Activated T-helper 9 cell treated with anti-CD3 and anti-CD28 coated beads, Interleukin-2, amount 50 U/mL, for 16 hours (primary cell): ENCODE data around the gene TAB2.
"Not testable (repeated sequence)": the region's sequence is repeated elsewhere in the genome, so short reads cannot be mapped to it uniquely, and the experiment has no call there.

Experiments used
- DNase-seq: peaks from one replicate; pipeline ENCODE4 v3.0.0-alpha.2; 2020; ENCODE audit warnings: low read depth

Gene TAB2

DNA sequence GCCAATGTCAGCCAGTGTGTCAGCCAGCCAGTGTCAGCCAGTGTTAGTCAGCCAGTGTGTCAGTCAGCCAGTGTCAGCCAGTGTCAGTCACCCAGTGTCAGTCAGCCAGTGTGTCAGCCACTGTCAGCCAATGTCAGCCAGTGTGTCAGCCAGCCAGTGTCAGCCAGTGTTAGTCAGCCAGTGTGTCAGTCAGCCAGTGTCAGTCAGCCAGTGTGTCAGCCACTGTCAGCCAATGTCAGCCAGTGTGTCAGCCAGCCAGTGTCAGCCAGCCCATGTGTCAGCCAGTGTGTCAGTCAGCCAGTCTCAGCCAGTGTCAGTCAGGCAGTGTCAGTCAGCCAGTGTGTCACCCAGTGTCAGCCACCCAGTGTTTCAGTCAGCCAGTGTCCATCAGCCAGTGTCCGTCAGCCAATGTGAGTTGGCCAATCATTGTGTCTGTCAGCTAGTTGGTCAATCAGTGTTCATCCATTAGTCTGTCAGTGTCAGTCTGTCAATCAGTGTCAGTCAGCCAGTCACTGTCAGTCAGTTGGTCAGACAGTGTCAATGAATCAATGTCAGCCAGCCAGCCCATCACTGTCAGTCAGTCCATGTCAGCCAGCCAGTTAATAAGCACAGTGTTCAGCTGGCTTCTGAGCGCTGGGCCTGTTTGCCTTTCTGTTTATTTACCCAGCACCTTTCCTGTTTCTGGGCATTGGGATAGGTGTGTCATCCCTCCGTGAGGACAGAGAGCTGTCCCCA is 127.0 kb downstream of the TAB2 start:
- not testable (repeated sequence) for DNase-seq

DNA sequence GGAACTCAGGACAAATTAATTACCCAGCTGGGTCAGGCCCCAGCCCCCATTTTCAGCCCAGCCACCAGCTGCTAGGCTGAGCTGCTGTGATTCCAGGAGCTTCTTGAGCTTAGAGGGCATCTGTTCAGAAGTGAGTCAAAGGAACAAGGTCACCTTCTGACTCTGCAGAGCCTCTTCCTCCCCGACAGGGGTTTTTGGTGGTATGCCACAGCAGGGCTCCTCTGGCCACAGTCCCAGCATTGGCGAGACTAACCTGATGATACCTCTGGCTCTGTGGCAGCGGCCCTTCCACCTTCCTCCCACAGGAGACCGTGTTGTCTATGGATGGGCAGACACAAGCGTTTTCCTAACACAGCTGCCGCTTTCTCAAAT is 127.6 kb downstream of the TAB2 start:
- DNase-seq = no peak

DNA sequence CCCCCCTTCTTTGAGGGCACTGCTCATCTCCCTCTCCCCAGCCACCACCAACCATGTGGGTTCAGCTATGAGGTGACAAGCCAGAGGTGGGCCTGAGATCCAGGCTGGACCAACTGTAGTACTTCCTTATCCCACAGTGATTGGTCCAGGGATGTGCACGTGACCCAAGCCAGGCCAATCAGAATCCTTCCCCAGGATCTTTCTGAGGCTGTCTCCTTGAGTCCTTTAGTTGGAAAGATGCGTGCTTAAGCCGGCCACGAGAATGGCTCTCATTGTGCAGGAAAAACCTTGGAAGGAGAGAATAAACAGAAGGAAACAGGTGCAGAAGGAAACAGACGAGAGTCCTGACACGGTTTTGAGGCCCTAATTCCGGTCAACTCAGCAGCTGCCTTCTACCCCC is 128.1 kb downstream of the TAB2 start:
- DNase-seq = no peak

DNA sequence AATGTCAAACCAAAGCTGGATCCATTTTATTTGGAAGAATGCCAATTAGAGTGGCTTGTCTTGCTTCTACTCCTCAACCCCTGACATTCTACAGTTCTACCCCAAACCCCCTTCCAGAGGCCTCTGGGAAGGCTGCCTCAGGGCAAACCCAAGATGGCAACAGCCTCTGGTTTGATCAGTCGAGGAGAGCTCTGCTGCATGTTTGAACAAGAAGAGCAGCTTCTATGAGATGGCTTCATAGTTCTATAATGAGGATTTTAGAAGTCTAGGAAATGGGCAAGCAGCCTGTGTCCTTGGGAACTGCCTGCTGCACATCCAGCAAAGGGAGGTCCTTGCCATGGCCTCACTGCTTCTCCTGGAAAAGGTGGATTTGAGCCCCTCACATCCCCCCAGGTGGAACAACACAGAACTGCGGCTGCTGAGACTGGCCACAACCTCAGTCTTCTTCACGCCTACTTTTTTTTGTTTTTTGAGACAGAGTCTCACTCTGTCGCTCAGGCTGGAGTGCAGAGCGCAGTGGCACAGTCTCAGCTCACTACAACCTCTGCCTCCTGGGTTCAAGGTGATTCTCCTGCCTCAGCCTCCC is 129.4 kb downstream of the TAB2 start:
- no peak for DNase-seq

DNA sequence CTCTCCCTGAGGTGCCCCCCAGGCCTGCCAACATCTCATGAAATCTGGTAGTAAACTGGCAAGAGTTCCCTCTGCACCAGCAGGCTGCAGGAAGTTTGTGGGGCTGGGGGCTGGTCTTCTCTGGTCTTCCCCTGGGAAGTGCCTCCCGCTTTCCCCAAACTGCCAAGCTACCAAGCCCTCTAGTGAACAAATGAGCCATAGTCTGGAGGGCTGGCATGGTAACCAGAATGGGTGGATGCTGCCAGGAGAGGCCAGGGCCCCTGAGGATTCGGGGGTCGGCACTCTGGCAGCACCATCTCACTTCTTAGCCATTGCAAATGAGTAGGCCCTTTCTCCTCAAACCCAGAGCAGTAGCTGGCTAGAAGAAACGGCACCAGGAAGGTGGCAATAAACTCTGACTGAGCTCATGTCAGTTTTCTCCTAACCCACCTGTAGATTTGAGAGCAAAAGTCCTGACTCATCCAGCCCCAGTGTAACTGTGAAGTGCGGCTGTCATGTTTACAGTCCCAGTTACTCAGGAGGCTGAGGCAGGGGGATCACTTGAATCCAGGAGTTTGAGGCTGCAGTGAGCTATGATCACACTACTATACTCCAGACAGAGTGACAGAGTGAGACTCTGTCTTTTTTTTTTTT is 131.4 kb downstream of the TAB2 start:
- no peak for DNase-seq

DNA sequence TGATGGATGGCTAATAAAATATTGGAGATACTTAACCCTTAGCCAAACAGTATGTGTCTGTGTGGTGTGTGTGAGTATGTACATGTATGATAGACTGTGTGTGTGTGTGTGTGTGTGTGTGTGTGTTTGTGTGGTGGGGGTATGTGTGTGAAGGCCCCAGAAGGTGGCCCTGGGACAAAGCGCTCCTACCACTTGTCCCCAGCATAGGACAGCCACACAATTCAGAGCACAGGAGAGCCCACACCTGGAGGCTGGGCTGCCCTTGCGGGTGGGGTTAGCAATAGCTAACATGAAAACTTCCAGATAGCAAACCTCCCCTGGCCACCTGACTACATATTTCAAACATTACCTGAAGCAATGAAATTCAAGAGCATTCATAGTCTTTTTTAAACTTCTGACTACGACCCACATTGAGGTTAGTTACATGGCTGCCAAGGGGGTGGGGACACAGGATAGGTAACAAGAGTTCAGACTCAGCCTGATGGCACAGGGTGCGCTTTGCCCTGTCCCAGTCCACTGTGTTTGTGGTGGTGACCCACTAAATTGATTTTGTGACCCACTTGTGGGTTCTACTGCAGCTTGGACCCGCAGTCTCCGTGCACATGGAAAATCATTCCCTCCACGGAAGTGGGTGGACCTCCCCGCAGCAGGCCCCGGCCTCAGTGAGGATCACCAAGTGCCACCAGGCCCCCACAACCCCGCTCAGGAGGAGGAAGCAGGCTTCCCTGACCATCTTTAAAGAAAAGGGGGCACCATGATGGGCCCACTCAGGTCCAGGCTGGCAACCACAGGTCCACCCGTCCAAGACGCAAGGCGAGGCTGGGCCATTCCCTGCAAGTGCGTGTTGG is 132.5 kb downstream of the TAB2 start:
- DNase-seq = no peak

DNA sequence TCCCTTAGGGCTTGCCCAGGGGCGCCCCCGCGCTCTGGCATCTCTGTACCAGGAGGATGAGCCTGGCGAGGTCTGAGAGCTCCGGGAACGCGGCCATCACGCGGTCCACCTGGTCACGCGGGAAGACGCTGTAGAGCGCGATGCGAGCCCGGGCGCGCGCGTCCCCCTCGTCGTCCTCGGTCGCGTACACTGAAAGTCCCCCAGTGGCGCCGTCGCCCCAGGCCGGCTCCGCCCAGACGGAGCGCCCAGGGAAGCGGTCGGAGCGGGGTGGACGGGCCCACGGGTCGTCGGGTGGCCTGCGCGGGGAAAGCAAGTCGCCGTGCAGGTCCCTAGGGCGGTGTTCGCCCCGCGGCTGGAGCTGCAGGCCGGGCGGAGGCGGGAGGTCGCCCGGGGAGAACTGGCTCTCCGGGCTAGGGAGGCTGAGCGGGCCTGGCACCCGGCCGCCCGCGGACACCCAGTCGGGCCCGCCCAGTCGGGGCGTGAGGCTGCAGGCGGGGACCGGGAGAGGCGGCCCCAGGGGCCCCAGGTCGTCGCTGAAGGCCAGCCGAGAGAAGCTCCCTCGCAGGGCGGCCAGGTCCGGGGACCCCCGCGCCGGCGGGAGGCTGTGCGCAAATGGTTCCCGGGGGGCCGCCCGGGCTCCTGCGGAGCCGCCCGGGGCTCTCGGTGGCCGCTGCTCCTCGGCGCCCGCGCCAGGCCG is 133.3 kb downstream of the TAB2 start:
- DNase-seq = no peak

DNA sequence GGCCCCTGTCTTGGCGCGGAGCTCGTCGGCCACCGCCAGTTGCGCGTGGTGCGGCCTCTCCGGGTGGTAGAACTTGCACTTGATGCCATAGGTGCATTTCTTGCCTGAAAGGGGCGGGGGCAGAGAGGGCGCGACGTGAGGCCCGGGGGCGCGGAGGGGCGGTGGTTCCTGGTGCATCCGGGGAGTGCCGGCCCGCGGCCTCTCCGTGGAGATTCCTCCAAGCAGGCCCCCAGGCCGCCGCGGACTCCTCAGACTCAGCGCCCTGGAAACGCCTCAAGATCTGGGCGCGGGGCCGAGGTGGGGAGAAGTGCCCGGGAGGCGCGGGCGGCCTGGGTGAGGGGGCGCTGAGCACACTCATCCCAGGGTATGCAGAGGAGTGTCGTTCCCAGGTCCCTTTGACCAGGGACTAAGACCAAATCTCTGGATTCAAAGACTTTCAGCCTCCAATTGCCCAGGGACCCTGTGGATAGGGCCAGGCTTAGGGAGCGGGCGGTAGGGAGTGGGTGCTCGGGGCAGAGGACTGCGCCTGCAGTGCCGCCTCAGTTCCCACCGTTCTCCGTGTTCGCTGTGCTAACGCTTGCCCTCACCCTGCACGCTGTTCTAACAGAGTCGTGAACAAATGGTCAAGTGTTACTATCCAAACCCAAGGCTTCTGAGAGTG is 134.0 kb downstream of the TAB2 start:
- no peak for DNase-seq

DNA sequence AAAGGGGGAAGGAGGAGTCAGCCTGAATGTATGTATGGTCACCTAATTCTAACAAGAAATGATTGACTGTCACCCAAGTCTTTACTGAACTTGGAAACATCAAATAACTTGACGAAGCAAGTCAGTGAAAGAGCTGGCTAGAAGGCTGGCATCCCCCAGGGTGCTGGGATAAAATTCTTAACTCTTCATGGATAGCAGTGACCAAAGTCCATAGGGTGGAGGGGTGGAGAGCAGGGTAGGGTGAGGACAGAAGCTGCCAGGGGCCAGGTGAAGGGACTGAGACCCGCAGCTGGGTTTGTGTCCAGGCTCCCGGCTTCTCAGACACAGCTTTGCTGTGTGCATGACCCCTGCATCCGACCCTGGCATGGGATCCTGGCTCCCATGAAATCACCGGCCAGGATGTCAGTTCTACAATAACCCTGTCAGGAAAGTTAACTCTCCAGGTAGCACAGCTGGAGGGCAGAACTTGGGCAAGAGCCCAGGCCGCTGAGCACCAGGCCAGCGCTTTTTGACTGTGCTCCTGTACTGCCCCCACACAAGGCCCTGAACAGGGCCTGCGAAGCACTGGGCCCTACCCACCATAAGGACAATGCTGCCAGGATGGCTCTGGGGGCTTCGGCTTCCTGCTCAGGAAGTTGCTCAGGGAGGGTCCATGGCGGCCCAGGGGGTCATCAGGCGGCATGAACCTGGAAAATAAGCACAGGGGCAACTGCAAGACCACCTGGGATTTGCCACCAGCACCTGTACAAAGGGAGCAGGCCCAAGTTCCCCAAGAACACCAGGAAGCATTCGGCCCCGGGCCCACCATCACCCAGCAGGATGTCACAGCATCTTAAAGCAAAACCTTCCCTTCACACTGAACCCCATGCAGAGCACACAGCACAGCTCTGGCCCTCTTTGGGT is 134.8 kb downstream of the TAB2 start:
- DNase-seq = no peak

DNA sequence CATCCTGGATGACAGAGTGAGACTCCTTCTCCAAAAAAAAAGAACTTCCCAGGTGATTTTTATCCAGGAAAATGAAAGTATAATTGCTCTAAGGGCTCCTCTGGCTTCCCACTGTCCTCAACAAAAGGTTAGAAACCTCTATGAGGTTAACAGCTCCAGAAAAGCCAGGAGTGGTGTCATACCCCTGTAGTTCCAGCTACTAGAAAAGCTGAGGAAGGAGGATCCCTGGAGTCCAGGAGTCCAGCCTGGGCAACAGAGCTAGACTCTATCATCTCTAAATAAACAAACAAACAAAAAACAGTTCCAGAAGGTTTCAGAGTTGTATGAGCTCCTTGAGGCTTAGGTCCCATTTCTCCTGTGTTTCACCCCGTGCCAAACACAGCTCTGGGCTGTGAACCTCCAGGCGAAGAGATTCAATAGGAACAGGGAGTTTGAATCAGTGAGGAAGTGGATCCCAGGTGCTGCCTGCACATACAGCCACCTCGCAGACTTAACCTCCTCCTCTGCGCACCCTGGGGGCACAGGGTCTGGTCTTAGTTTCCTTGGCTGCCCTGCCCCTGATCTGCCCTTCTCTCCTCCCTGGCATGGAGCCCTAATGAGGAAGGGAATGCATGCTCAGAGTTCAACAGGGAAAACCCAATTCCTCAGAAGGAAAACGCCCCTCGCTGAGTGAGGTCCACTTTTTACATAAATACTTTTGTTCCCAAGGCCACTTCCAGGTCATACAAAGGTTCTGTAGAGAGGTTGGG is 136.3 kb downstream of the TAB2 start:
- no peak for DNase-seq

DNA sequence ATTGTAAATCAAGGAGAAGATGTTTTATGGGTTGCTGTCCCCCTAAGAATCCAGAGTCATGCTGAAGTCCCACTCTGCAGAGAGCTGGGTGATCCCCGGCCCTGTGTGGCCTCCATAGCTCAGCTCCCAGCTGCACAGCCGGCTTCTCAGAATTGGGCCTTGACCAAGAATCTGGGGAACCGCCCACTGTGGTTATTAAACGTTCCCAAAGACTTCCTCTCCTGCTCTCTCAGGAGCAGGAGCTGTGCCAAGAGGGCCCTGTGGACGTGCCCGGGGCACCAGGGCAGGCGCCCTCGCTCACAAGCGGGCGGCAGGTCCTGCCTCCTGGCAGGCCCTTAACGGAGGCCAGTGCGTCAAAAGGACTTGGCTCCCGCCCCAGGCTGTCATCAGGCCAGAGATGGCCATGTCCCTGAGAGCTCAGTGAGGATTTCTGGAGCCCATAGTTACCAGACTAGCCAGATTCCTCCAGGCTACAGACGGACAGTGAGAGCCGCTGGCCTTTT is 136.9 kb downstream of the TAB2 start:
- DNase-seq = no peak

DNA sequence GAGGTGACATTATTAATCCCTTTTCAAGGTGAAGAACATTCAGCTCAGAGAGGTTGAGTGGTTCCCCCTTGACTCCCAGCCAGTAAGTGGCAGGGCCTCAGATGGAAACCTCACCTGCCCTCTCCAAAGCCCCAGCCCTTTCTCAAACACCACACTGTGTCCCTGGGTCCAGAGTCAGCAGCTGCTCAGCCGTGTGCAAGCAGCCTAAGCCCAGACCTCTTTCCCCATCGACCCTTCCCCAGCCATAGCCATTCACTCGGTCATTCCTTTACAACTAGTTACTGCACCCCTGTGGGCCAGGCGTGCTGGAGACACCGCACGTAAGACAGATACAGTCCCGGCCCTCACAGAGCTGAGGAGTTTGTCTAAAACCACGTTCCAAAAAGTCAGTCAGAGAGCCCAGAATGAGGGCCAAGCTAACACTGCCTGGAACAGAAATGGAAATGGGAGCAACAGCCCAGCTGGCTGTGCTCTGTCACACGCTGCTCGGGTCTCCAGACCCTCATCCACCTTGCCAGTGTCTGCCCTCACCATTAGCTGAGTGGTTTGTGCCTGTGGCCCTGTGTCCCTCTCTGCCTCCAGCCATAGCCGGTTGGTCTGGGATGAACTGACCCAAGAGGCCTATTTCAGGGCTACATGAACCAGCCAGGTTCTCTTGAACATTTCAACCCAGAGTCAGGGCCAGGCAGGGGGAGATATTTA is 137.7 kb downstream of the TAB2 start:
- no peak for DNase-seq

DNA sequence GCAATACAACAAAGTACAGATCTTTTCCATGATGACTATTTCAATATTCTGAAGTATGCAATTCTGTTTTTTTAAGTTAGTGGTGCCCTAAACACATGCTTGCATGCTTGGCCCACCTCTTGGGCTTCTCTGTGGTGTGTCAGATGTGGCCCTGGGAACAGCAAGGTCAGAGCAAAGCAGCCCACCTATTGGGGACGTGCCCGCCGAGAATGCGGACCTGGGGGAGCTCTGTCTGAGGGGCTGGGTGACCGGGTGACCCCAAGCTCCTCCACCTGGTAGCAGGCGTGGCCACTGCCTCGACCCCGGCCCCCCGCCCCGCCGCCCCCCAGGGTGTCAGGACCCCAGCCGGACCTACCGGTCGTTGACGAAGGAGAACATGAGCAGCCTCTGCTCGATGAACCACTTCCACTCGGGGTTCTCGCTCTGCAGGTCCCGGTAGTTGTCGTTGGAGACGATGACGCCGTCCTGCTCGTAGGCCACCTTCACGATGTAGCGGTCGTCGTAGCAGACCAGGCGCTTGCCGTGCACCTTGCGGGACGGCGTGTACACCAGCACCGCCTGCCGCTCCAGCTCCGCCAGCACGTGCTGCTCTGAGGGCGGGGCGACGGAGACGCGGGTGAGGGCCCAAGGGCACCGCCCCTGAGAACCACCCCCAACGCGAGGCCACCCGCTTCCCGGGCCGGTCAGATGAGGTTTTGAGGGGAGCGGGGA is 139.0 kb downstream of the TAB2 start:
- no peak for DNase-seq

DNA sequence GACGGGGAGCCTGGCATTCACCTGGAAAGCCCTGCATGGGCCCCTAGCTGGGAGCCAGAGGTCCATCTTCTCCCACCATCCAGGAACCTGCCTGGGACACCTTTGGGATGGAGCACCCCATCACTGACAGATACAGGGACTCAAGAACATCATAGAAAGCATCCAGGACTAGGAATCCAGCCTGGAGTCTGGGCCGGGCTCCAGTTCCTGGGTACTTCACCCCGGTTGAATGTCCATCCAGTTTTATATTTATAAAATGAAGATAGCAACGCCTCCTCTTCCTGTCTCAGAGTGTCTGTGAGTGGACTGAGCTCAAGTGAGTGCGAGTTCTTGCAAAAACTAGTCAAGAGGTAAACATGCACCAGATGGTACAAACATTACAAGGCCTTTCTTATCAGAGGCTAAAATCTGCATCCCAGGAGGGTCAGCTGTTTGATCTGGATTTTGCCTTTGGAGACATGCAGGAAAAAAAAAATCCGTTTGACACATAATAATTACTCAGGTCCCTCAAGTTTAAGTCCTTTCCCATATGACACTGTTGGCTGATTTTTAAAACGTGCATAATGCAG is 139.9 kb downstream of the TAB2 start:
- no peak for DNase-seq

DNA sequence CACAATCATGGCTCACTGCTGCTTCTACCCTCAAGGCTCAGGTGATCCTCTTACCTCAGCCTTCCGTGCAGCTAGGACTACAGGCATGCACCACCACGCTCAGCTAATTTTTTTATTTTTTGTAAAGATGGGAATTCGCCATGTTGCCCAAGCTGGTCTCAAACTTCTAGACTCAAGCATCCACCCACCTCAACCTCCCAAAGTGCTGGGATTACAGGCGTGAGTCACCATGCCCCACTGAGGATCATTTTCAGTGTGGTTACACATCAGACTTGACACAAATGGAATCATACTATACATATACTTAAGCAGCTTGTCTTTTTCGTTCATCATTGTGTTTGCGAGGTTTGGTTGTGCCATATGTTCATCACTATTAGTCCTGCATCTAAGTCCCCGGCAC is 140.7 kb downstream of the TAB2 start:
- no peak for DNase-seq

DNA sequence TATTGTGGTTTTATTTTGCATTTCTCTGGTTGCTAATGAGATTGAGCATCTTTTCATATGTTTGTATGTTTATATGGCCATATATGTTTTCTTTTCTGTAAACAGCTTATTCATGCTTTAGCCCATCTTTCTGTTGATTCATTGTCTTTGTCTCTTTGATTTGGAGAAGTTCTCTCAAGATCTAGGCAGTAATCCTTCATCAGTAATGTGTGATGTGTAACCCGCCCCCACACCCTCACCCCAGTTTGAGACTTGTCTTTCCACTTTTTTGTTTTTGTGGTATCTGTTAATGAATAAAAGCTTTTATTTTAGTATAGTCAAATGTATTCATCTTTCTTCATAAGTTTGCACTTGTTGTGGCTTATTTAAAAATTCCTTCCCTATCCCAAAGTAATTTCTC is 141.3 kb downstream of the TAB2 start:
- DNase-seq = no peak

DNA sequence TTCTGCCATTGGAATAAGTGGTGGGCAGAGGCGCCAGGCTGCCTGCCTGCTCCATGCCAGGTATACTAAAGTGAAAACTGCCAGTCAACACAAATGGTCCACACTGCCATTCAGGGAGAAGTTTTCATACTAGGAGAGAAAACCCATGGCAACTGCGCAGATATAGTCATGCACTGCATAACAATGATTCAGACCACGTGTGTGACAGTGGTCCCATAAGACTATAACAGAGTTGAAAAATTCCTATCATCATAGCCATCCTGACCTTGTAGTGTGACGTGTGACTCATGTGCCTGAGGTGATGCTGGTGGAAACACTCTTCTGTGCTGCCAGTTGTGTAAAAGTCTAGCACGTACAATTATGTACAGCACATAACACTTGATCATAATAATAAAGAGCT is 142.2 kb downstream of the TAB2 start:
- no peak for DNase-seq

DNA sequence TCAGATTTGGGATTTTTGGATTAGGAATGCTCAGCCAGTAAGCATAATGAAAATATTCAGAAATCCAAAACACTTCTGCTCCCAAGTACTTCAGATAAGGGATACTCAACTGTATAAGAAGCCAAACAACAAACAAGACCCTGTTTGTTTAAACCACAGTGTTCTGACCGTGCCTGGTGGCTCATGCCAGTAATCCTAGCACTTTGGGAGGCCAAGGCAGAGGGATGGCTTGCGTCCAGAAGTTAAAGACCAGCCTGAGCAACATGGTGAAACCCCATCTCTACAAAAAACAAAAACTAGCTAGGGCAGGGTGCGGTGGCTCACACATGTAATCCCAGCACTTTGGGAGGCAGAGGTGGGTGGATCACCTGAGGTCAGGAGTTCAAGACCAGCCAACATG is 142.7 kb downstream of the TAB2 start:
- not testable (repeated sequence) for DNase-seq
